HG03354 (cell line): ENCODE data around the gene NPTN.
"Not testable (repeated sequence)": the region's sequence is repeated elsewhere in the genome, so short reads cannot be mapped to it uniquely, and the experiment has no call there.

Experiments
- ATAC-seq: cut with Tn5 transposase; IDR thresholded peaks from one replicate; pipeline ENCODE4 v1.9.1; 2021; ENCODE audit warnings: mild to moderate bottlenecking; ENCODE audit not compliant: unreplicated experiment, poor library complexity, severe bottlenecking

Gene NPTN

GRCh38 chr15:73575636-73576247, 57.4 kb downstream of the NPTN start:
- no peak for ATAC-seq

DNA sequence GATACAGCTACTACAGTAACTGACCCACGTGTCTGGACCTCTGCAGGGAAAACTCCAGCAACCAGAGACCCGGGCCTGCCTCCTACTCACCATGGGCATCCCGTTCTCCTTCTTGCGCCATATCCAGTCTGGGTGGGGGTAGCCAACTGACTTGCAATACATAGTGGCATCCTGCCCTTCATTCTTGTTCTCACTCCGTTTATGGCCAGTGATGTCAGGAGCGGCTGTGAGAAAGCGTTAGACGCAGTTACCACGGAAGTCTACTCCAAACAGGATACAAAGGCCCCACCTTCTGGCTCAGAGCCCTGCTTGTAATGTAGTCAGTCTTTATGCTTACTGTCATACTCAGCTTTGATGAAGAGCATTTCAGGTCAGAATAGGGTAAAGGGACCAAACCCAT, 59.6 kb downstream of the NPTN start:
- ATAC-seq: no peak

GRCh38 chr15:73573037-73573436, 60.2 kb downstream of the NPTN start:
- ATAC-seq: no peak

DNA sequence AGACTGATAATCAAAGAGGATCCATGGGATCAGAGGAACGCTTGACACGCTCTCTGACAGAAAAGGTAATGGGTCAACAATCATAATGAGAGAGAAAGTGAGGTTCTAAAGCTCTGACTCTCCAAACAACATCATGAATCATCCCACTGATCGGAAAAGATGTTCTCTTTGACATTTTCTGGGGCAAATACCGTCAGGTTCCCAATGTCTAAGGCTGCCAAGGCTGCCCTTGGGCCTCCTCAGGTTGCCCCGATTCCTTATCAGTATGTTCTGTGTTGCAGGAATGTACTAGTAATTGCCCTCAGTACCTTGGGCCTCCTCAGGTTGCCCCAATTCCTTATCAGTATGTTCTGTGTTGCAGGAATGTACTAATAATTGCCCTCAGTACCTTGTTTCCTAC, 60.9 kb downstream of the NPTN start:
- ATAC-seq: no peak

- ATAC-seq: no peak
These were observed 61.8 kb downstream of the NPTN start for GRCh38 chr15:73571346-73571745.

- no peak for ATAC-seq
These were observed 62.7 kb downstream of the NPTN start for GRCh38 chr15:73570355-73571032.

DNA sequence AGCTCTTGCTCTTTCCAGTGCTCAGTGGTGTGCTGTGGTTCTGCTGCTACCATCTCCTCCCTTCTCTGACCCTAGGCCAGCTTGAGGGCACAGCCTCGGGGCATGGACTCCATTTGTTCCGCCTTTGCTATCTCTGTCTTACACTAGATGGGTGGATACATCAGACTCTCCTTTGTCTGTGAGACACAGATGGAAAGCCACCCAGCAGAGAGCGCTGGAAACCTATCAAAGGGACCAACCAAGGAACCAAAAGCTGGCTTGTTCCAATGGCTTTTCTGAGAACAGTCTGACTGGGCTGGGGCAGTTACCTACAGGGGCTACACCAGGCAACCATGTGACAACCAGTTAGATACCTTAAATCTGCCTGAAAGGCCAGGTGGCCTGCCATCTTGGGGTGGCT, 63.8 kb downstream of the NPTN start:
- no peak for ATAC-seq

DNA sequence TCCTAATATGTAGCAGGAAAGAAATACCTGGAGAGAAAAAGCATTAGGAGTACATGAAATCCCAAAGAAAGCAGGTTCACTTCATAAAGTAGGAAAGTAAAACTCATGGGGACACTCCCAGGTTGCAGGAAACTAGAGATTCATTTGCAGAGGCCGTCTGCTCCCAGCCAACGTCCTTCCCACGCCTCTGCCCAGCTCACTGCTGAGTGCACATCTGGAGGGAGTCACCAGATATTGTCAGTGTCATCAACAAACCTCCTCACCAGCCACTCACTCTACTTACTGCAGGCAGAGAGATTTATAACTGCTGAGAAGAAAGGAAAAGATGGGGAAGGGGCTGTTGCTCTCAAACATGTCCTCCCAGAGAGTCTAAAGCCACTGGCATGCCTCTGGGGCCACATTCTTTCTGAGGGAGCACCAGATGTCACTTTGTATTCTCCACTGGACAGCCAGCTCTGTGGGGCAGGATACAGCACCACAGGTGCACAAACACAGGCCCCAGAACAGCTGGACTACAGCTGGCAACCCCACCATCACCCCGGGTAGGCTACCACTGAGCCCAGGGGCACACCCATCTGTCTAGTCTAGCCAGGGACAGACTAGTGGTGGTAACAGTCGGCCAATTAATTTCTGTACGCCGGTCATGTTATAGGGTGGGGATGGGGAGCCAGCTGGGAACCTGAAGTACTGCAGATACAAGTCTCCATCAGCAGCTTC, 64.5 kb downstream of the NPTN start:
- ATAC-seq: no peak

DNA sequence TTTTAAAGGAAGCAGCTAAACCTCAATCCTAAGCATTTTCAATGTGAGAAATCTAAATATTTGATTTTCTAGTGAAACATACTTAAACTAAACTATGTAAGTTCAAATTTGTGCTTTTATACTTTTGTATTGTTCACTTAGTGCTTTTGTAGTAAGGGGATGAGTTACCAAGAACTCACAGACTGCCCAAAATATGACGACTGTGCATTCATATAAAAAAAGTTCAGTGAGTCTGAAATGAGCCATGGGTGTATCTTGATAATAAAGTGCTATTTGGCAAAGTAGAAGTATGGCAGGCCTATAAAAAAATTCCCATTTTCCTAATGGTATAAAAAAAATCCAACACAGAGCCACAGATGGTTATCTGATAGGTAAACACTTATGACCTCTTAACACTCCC, 66.2 kb downstream of the NPTN start:
- ATAC-seq: no peak

DNA sequence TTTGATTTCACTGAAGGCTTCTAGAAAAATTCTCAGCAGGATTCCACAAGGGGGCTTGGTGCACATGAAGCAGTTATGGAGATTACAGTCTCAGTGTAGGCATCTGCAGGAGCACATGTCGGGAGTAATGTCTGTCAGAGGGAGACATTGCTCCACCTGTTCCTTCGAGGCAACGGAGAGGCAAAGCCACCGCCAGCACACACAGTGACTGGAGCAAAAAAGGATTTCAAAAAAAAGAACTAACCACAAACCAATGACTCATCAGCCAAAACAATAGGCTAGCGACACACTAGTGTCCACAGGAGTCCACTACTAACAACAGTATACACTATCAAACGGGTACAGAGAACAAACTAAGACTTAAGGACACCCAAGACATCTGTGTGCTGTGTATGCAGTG, 68.9 kb downstream of the NPTN start:
- ATAC-seq: no peak

- ATAC-seq: peak; percentile 46
These were observed 72.6 kb downstream of the NPTN start for GRCh38 chr15:73560501-73561117.

- ATAC-seq: no peak
These were observed 74.7 kb downstream of the NPTN start for GRCh38 chr15:73558529-73558928.

DNA sequence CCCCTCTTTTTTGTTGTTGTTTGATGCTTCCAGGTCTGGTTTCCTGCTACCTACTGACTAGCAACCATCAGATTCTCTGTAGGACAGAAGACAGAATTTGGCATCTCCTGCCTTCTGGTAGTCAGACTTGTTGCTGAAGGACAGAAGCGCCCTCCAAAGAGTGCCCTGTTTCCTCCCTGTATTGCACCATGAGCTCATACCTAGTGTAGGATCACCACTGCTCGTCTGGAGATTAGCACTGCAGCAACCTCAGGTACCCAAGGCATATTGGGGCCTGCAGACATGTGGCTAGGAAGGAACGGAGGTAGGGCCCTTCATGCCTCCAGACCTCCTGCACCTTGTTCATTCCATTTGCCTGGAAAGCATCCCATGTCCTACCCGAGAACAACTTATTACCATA, 78.1 kb downstream of the NPTN start:
- ATAC-seq: no peak

GRCh38 chr15:73550190-73550589, 83.0 kb downstream of the NPTN start:
- no peak for ATAC-seq

DNA sequence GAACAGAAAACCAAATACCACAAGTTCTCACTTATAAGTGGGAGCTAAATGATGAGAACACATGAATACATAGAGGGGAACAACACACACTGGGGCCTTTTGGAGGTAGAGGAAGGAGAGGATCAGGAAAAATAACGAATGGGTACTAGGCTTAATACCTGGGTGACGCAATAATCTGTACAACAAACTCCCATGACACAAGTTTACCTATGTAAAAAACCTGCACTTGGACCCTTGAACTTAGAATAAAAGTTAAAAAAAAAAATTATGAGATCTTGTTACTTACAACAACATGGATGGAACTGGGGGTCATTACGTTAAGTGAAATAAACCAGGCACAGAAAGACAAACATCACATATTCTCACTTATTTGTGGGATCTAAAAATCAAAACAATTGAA, 84.3 kb downstream of the NPTN start:
- not testable (repeated sequence) for ATAC-seq

DNA sequence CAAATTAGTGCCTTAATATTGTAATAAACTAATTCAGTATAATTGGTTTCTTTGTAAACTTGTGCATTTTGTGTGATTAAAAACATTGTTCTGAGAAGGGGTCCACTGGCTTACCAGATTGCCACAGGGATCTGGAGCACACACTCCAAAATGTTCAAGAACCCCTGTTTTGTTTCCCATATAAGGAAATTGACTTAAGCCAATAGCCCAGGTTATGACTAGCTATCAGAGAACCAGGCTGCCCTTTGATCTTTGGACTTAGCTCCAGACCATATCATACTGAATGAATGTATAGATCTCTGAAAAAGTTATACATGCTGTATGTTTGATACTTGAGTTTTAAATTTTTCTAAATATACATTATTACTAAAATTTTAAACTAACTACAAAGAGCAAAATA, 91.7 kb downstream of the NPTN start:
- ATAC-seq: no peak

DNA sequence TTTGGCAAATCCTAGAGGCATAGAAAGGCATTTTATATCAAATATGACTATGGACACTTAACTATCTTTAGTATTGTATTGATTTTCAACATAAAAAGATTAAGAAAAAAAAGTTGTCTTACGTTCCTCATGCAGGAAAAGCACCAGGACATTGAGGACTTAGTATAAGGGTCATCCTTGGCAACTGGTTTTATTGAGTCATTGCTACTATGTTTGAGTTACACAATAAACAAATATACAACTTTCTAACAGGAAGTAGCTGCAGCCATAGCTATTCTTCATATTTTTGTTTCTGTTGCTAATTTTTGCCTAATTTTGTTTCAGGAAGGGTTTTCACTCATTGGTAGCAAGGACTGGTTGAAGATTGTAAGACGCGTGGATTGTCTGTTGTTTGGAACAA, 93.0 kb downstream of the NPTN start:
- no peak for ATAC-seq

DNA sequence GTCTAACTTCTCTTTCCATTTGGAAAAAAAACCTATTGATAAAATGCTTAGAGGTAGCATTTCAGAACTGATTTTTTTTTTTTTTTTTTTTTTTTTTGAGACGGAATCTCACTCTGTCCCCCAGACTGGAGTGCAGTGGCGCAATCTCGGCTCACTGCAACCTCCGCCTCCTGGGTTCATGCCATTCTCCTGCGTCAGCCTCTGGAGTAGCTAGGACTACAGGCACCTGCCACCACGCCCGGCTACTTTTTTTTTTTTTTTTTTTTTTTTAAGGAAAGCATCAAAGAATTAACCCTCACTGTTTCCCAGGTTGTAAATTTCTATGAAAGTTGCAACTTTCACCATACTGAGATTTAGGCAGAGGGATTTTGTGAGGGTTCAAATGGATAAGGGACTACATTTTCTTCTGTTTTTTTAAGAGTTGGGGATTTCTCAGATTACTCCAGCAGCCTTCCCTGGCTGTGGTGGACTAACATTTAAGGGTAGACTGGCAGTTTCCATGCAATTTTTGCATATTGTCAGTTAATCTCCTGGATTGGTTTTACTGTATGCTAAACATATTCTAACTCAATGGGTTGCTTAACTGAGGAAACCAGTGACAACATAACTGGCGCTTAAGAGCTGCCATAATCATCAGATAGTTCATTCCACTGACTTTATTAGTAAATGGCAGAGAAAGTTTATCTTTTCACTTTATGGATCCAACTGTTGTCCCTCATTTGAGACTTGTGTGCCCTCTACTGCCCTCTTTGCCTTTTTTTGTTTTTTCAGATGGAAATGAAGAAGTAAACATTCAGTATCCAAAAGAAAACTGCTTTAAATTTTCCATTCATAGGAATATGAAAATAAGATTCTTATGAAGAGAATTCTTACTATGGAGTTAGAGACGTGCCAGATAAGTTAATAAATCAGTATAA, 93.7 kb downstream of the NPTN start:
- ATAC-seq: no peak

DNA sequence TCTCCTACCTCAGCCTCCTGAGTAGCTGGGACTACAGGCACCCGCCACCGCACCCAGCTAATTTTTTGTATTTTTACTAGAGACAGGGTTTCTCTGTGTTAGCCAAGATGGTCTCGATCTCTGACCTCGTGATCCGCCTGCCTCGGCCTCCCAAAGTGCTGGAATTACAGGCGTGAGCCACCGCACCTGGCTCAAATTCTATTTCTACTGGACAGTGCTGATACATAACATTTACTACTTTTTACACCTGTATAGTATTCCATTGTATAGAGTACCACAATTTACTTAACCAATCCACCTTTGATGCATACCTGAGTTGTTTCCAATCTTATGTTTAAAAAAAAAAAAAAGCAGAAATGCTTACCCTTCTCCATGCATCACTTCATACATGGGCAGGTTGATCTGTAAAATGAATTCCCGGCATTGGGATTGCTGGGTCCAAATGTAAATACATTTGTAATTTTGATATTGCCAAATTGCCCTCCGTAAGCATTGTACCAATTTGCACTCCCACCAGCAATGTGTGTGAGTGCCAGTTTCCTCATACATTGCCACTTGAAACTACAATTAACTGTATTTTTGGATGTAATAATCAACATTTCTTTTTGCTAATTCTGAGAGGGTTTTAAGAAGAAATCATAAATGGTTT, 94.5 kb downstream of the NPTN start:
- ATAC-seq: no peak
